ENCODE data around the gene NUFIP1.

The NUFIP1 gene

DNA sequence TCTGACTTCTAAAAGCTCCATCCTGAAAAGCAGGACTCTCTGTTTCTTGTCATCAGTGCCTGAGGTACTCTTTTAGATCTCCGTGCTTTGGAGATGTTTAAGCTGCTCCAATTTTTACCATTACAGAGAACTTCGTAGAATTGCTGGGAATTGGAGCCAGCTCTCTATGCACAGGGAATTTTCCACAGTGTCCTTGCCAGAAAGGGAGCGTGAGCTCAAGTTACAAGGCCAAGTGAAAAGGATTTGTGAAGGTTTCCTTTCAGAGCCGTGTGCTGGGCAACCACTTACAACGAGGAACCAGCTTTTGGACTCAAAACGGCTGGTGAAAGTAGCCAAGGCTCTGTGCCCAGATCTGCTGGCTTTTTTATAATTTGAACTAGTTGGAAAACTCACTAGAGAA is 82.6 kb downstream of the NUFIP1 start:
- DNase-seq (ENCODE audit: low read depth) = no peak
- TF ChIP-seq POLR2A (IDR thresholded peaks at IDR 0.05; ENCODE audit: extremely low read depth, insufficient read length) (no peak), MYC (IDR thresholded peaks at IDR 0.05; ENCODE audit: low read depth, low read length) (no peak)
- TF ChIP-seq, protein P1, sequence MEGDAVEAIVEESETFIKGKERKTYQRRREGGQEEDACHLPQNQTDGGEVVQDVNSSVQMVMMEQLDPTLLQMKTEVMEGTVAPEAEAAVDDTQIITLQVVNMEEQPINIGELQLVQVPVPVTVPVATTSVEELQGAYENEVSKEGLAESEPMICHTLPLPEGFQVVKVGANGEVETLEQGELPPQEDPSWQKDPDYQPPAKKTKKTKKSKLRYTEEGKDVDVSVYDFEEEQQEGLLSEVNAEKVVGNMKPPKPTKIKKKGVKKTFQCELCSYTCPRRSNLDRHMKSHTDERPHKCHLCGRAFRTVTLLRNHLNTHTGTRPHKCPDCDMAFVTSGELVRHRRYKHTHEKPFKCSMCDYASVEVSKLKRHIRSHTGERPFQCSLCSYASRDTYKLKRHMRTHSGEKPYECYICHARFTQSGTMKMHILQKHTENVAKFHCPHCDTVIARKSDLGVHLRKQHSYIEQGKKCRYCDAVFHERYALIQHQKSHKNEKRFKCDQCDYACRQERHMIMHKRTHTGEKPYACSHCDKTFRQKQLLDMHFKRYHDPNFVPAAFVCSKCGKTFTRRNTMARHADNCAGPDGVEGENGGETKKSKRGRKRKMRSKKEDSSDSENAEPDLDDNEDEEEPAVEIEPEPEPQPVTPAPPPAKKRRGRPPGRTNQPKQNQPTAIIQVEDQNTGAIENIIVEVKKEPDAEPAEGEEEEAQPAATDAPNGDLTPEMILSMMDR (IDR thresholded peaks at IDR 0.05; ENCODE audit: low read depth, low read length) = no peak
- TF ChIP-seq, protein P2, sequence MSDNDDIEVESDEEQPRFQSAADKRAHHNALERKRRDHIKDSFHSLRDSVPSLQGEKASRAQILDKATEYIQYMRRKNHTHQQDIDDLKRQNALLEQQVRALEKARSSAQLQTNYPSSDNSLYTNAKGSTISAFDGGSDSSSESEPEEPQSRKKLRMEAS (IDR thresholded peaks at IDR 0.05; ENCODE audit: low read depth, low read length) = no peak
- H3K4me3 ChIP-seq (ENCODE audit: low read depth, low read length) = no peak overlapping the region

DNA sequence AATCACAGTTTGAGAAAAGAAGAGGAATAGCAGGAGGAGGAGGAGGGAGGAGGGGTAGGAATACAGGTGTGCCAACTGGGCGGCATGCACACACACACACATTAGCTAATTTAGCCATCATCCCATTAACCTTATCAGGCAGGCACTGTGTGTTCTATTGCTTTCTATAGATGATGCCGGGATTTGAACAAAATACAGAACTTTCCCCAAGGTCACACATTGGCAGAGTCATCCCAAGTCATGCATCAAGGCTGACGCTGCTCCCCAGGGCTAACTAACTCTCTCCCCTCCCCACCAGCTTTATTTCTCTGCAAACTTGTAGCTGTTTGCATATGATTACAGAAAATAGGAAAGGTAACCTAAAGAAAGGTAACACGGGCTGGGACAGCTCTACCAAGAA is 83.0 kb downstream of the NUFIP1 start:
- TF ChIP-seq, protein P2 (IDR thresholded peaks at IDR 0.05; ENCODE audit: low read depth, low read length) = no peak
- TF ChIP-seq MYC (IDR thresholded peaks at IDR 0.05; ENCODE audit: low read depth, low read length) (no peak), POLR2A (IDR thresholded peaks at IDR 0.05; ENCODE audit: extremely low read depth, insufficient read length) (no peak)
- TF ChIP-seq, protein P1 (IDR thresholded peaks at IDR 0.05; ENCODE audit: low read depth, low read length) = no peak
- DNase-seq (ENCODE audit: low read depth) = no peak
- no peak overlapping the region for H3K4me3 ChIP-seq (ENCODE audit: low read depth, low read length)

DNA sequence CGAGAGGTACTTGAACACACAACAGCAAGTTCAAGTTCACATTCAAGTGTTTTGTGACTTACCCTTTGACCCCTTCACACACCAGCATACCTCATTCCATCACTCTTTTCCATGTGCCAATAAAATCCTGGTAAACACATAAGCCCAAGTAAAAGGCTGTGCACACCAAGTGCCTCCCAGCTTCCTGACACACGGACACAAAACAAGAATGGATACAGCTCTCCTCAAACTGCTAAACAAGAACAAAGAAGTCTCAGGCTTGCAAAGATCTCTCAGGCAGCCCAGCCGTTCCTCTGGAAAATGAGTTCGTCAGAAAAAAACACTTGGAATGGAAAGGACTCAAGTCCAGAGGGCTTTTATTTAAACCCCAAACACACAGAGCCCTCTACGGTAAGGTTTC is 83.7 kb downstream of the NUFIP1 start:
- no peak for DNase-seq (ENCODE audit: low read depth)
- no peak overlapping the region for H3K4me3 ChIP-seq (ENCODE audit: low read depth, low read length)
- TF ChIP-seq MYC (IDR thresholded peaks at IDR 0.05; ENCODE audit: low read depth, low read length) (no peak), POLR2A (IDR thresholded peaks at IDR 0.05; ENCODE audit: extremely low read depth, insufficient read length) (no peak)
- TF ChIP-seq, protein P2 (IDR thresholded peaks at IDR 0.05; ENCODE audit: low read depth, low read length) = no peak
- TF ChIP-seq, protein P1 (IDR thresholded peaks at IDR 0.05; ENCODE audit: low read depth, low read length) = no peak

DNA sequence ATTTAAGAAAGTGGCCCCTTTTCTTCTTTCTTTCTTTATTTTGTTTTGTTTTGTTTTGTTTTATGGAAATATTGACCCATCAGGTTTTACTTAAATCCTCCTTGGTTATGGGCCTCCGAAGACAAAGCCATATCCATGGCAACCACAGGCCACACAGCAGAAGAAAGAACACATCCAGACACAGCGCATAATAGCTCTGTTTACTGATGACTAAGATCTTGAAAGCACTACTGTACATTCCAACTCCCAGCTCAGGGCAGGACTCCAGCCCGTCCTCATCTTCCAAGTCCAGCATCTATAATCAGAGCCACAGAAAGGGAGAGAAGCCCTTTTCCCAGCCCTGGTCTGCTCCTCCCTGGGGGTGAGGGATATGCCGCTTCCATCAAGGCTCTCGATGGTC is 84.3 kb downstream of the NUFIP1 start:
- TF ChIP-seq MYC (IDR thresholded peaks at IDR 0.05; ENCODE audit: low read depth, low read length) (no peak), POLR2A (IDR thresholded peaks at IDR 0.05; ENCODE audit: extremely low read depth, insufficient read length) (no peak)
- TF ChIP-seq, protein P1 (IDR thresholded peaks at IDR 0.05; ENCODE audit: low read depth, low read length) = no peak
- DNase-seq (ENCODE audit: low read depth) = no peak
- H3K4me3 ChIP-seq (ENCODE audit: low read depth, low read length) = no peak overlapping the region

DNA sequence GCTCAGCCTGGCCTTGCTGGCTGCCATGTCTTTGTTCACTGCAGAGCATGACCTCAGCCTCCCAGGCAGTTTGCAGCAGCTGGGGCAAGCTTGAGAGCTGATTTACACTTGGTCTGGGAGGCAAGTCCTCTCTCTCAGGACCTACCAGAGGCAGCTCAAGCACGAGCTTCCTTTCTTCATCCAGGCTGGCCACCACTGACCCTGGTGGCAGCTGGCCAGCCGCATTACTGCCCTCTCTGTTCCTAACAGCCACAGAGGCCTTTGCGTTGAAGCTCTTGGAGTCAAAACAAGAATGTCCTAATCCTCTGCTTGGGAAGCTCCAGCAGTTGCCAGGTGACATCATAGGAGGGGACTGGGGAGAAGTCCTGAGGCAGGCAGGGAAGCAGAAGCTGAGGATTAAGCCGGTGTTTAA is 85.7 kb downstream of the NUFIP1 start:
- H3K4me3 ChIP-seq (ENCODE audit: low read depth, low read length) = no peak overlapping the region
- DNase-seq (ENCODE audit: low read depth) = no peak
- TF ChIP-seq, protein P2 (IDR thresholded peaks at IDR 0.05; ENCODE audit: low read depth, low read length) = no peak
- TF ChIP-seq, protein P1 (IDR thresholded peaks at IDR 0.05; ENCODE audit: low read depth, low read length) = no peak
- TF ChIP-seq POLR2A (IDR thresholded peaks at IDR 0.05; ENCODE audit: extremely low read depth, insufficient read length) = no peak
- no peak for TF ChIP-seq MYC (IDR thresholded peaks at IDR 0.05; ENCODE audit: low read depth, low read length)

DNA sequence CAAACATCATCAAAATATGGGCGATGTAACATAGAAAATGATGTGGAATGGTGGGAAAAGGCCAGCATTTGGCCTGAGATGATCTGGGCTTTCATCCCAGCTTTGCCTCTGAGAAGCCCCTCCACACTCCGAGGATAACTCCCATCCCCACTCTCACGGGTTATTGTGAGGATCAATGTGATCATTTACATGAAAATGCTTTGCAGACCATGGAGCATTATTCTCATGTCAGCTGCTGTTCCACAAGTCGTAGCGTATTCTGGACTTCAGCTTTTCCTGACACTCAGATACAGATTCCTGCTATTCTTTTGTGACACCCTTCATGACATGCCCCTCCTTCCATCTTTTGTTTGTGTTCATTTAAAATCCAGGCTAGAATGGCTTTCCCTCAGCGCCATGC is 86.5 kb downstream of the NUFIP1 start:
- no peak overlapping the region for H3K4me3 ChIP-seq (ENCODE audit: low read depth, low read length)
- TF ChIP-seq, protein P2 (IDR thresholded peaks at IDR 0.05; ENCODE audit: low read depth, low read length) = no peak
- TF ChIP-seq MYC (IDR thresholded peaks at IDR 0.05; ENCODE audit: low read depth, low read length) = no peak
- no peak for TF ChIP-seq POLR2A (IDR thresholded peaks at IDR 0.05; ENCODE audit: extremely low read depth, insufficient read length)
- TF ChIP-seq, protein P1 (IDR thresholded peaks at IDR 0.05; ENCODE audit: low read depth, low read length) = no peak
- DNase-seq (ENCODE audit: low read depth) = no peak
